OCI-LY1 (cell line): ENCODE data around the gene CHCHD6.

ENCODE experiments used
- H2AFZ ChIP-seq: fragments of 200-600 bp; sonication (generic), shearing (Covaris generic); 2 replicates; pipeline ENCODE4 v1.6.0; 2014; ENCODE audit warnings: antibody characterized with exemption, mild to moderate bottlenecking, low read length
- H3F3A ChIP-seq: fragments of 200-600 bp; sonication (generic), shearing (Covaris generic); 2 replicates; pipeline ENCODE4 v1.6.0; 2014; ENCODE audit warnings: mild to moderate bottlenecking, antibody characterized with exemption, low read length, moderate library complexity; ENCODE audit not compliant: insufficient read depth
- H3K27ac ChIP-seq: fragments of 200-600 bp; sonication (generic); 2 replicates; pipeline ENCODE4 v1.5.1; 2014; ENCODE audit warnings: low read length, mixed run types, mild to moderate bottlenecking, low read depth; ENCODE audit not compliant: poor library complexity, severe bottlenecking
- H3K27me3 ChIP-seq: fragments of 200-600 bp; sonication (generic); 2 replicates; pipeline ENCODE4 v1.6.0; 2014; ENCODE audit warnings: antibody characterized with exemption, mild to moderate bottlenecking, low read length, moderate library complexity; ENCODE audit not compliant: insufficient read depth
- H3K36me3 ChIP-seq: fragments of 200-600 bp; sonication (generic); 2 replicates; pipeline ENCODE4 v1.6.1; 2014; ENCODE audit warnings: mild to moderate bottlenecking, antibody characterized with exemption, low read length, moderate library complexity, mixed read lengths; ENCODE audit not compliant: insufficient read depth
- H3K4me1 ChIP-seq: fragments of 200-600 bp; sonication (generic); 2 replicates; pipeline ENCODE4 v1.5.1; 2014; ENCODE audit warnings: mild to moderate bottlenecking, low read length, moderate library complexity; ENCODE audit not compliant: insufficient read depth, severe bottlenecking
- H3K4me2 ChIP-seq: fragments of 200-600 bp; sonication (generic), shearing (Covaris generic); 2 replicates; pipeline ENCODE4 v1.6.1; 2014; ENCODE audit warnings: low read length
- H3K4me3 ChIP-seq: fragments of 200-600 bp; sonication (generic); 2 replicates; pipeline ENCODE4 v1.5.1; 2014; ENCODE audit warnings: low read length, low read depth, mild to moderate bottlenecking, mixed read lengths; ENCODE audit not compliant: poor library complexity, severe bottlenecking
- H3K79me2 ChIP-seq: fragments of 200-600 bp; shearing (Covaris generic); 2 replicates; pipeline ENCODE4 v1.6.1; 2016; ENCODE audit warnings: mixed run types, low read length, mixed read lengths; ENCODE audit not compliant: insufficient read depth
- H3K9ac ChIP-seq: fragments of 200-600 bp; sonication (generic), shearing (Covaris generic); 2 replicates; pipeline ENCODE4 v1.6.1; 2014; ENCODE audit warnings: mild to moderate bottlenecking, low read length, mixed read lengths
- H3K9me2 ChIP-seq: fragments of 200-600 bp; sonication (generic), shearing (Covaris generic); 2 replicates; pipeline ENCODE4 v1.6.1; 2014; ENCODE audit warnings: low read depth, mild to moderate bottlenecking, low read length, mixed read lengths
- H3K9me3 ChIP-seq: fragments of 200-600 bp; shearing (Covaris generic); 2 replicates; pipeline ENCODE4 v1.6.1; 2014; ENCODE audit warnings: low read length, mixed read lengths
- H4K20me1 ChIP-seq: fragments of 200-600 bp; sonication (generic), shearing (Covaris generic); 2 replicates; pipeline ENCODE4 v1.6.0; 2016; ENCODE audit warnings: mild to moderate bottlenecking, low read length; ENCODE audit not compliant: insufficient read depth
- EZH2 ChIP-seq: fragments of 200-600 bp; sonication (generic), shearing (Covaris generic); IDR thresholded peaks from 2 replicates; pipeline ENCODE4 v1.8.0; 2017; ENCODE audit warnings: borderline replicate concordance, mixed run types, mild to moderate bottlenecking, antibody characterized with exemption, low read length, moderate library complexity, mixed read lengths
- TF ChIP-seq, protein P1 (sequence below): fragments of 200-600 bp; sonication (generic), shearing (Covaris generic); IDR thresholded peaks from 2 replicates; pipeline ENCODE4 v1.5.1; 2017; ENCODE audit warnings: mild to moderate bottlenecking, antibody characterized with exemption, low read length, moderate library complexity, mixed read lengths

The CHCHD6 gene

GRCh38 chr3:126883241-126883640 lies 179.2 kb downstream of the CHCHD6 start:
- Histone ChIP-seq H4K20me1 (no peaks in the 10 kb centered on the region), H3K27ac (no peak overlapping the region), H3K9me3 (no peaks in the 10 kb centered on the region), H3F3A (no peaks in the 10 kb centered on the region), H3K27me3 (no peaks in the 10 kb centered on the region), H3K9ac (no peak overlapping the region), H3K4me2 (no peak overlapping the region), H3K4me1 (no peaks in the 10 kb centered on the region), H3K4me3 (no peak overlapping the region), H3K79me2 (no peaks in the 10 kb centered on the region), H3K36me3 (no peaks in the 10 kb centered on the region), H3K9me2 (no peaks in the 10 kb centered on the region), H2AFZ (no peak overlapping the region)
- TF ChIP-seq, protein P1, sequence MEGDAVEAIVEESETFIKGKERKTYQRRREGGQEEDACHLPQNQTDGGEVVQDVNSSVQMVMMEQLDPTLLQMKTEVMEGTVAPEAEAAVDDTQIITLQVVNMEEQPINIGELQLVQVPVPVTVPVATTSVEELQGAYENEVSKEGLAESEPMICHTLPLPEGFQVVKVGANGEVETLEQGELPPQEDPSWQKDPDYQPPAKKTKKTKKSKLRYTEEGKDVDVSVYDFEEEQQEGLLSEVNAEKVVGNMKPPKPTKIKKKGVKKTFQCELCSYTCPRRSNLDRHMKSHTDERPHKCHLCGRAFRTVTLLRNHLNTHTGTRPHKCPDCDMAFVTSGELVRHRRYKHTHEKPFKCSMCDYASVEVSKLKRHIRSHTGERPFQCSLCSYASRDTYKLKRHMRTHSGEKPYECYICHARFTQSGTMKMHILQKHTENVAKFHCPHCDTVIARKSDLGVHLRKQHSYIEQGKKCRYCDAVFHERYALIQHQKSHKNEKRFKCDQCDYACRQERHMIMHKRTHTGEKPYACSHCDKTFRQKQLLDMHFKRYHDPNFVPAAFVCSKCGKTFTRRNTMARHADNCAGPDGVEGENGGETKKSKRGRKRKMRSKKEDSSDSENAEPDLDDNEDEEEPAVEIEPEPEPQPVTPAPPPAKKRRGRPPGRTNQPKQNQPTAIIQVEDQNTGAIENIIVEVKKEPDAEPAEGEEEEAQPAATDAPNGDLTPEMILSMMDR = no peak
- TF ChIP-seq EZH2 = no peak

DNA sequence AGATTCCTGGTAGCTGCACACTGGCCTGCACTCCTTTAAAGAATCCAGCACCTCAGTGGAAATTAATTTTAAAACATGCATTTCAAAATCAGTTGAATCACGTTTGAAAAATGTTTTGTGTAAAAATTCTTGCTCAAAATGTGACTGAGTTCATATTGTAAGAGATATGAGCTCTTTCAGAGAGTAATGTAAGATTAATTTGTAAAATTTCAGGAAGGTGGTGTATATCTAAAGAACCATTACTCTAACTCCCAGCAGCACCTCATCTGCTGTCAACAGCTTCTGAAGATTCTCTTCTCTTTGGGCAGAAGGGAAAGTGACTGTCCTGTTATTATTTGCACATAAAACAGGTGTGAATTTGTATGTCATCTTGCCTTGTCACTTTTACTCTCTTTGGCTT lies 181.4 kb downstream of the CHCHD6 start:
- no peaks in the 10 kb centered on the region for H3K9me3 ChIP-seq
- no peaks in the 10 kb centered on the region for H4K20me1 ChIP-seq
- H3K27me3 ChIP-seq = no peaks in the 10 kb centered on the region
- H3K36me3 ChIP-seq = no peaks in the 10 kb centered on the region
- no peaks in the 10 kb centered on the region for H3K79me2 ChIP-seq
- no peaks in the 10 kb centered on the region for H3K4me1 ChIP-seq
- no peak overlapping the region for H3K9ac ChIP-seq
- H3F3A ChIP-seq = no peaks in the 10 kb centered on the region
- H2AFZ ChIP-seq = no peak overlapping the region
- no peak overlapping the region for H3K4me3 ChIP-seq
- no peak overlapping the region for H3K27ac ChIP-seq
- H3K4me2 ChIP-seq = no peak overlapping the region
- no peaks in the 10 kb centered on the region for H3K9me2 ChIP-seq
- TF ChIP-seq, protein P1 = no peak
- TF ChIP-seq EZH2 = no peak

DNA sequence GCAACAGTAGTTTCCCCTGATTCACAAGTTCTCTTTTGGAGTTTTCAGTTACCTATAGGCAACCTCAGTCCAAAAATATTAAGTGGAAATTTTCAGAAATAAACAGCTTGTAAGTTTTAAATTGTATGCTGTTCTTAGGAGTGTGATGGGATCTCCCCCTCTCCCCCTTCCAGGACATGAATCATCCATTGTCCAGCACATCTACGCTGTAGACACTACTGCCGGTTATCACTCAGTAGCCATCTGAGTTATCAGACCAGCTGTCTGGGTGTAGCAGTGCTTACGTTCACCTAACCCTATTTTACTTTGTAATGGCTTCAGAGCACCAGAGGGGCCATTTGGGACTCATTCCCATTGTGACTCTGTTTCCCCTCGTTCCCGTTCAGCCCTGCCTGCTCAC lies 182.2 kb downstream of the CHCHD6 start:
- Histone ChIP-seq H2AFZ (no peak overlapping the region), H3K27ac (no peak overlapping the region), H3K27me3 (no peaks in the 10 kb centered on the region), H3F3A (no peaks in the 10 kb centered on the region), H3K9ac (no peak overlapping the region), H4K20me1 (no peaks in the 10 kb centered on the region), H3K4me1 (no peaks in the 10 kb centered on the region), H3K9me3 (no peaks in the 10 kb centered on the region), H3K79me2 (no peaks in the 10 kb centered on the region), H3K9me2 (no peaks in the 10 kb centered on the region), H3K4me3 (no peak overlapping the region), H3K4me2 (no peak overlapping the region), H3K36me3 (no peaks in the 10 kb centered on the region)
- TF ChIP-seq EZH2 = no peak
- TF ChIP-seq, protein P1 = no peak
